Suppressor macrophage (primary cell): Measurements from ENCODE around the gene ZFAND5.

ENCODE experiments used
- DNase-seq, 4 experiments: peaks; one replicate each; pipeline ENCODE4 v3.0.0-alpha.2; 2020 to 2022
- total RNA-seq, 17 experiments: gene quantifications; one replicate each; lab custom pipeline; 2026; ENCODE audit warnings: mixed read lengths in 6 of 17, inconsistent platforms in 3 of 17; lab: John Stamatoyannopoulos, UW

ZFAND5 gene
- total RNA-seq: 48.9 to 436 (median 250) reads per million in 17 experiments

- DNase-seq: peak; percentile 99 to 100 (median 100)
Measured at GRCh38 chr9:72364679-72365524, at the start of gene ZFAND5. ZFAND5 (minus strand) TSS chr9:72365208; CDS start chr9:72360778, 4,430 bp downstream.

GRCh38 chr9:72412483-72413040, 47.6 kb upstream of the ZFAND5 start:
- peak in 3 of 4 experiments; percentile 16 to 48 (median 28) for DNase-seq

GRCh38 chr9:72410214-72410613, 45.2 kb upstream of the ZFAND5 start:
- no peak for DNase-seq

- DNase-seq: no peak
Measured at GRCh38 chr9:72407114-72407513, 42.1 kb upstream of the ZFAND5 start.

- no peak for DNase-seq
Measured at GRCh38 chr9:72402744-72403143, 37.7 kb upstream of the ZFAND5 start.

- DNase-seq: no peak
Measured at GRCh38 chr9:72401396-72401795, 36.4 kb upstream of the ZFAND5 start.

- DNase-seq: no peak
Measured at GRCh38 chr9:72400866-72401265, 35.9 kb upstream of the ZFAND5 start.

GRCh38 chr9:72399391-72399790, 34.4 kb upstream of the ZFAND5 start:
- DNase-seq: no peak

- peak; percentile 19 to 71 (median 50) for DNase-seq
Measured at GRCh38 chr9:72396247-72397091, 31.5 kb upstream of the ZFAND5 start.

- peak in 2 of 4 experiments; percentile 77 for DNase-seq
Measured at GRCh38 chr9:72394066-72394465, 29.1 kb upstream of the ZFAND5 start.

- no peak for DNase-seq
Measured at GRCh38 chr9:72390907-72391306, 25.9 kb upstream of the ZFAND5 start.

GRCh38 chr9:72386186-72386585, 21.2 kb upstream of the ZFAND5 start:
- no peak for DNase-seq

- no peak for DNase-seq
Measured at GRCh38 chr9:72384710-72385485, 19.9 kb upstream of the ZFAND5 start.

GRCh38 chr9:72383978-72384709, 19.1 kb upstream of the ZFAND5 start:
- no peak for DNase-seq

GRCh38 chr9:72382405-72382804, 17.4 kb upstream of the ZFAND5 start:
- no peak for DNase-seq

- no peak for DNase-seq
Measured at GRCh38 chr9:72377041-72377440, 12.0 kb upstream of the ZFAND5 start.

- DNase-seq: no peak
Measured at GRCh38 chr9:72371151-72371550, 6.1 kb upstream of the ZFAND5 start.

- DNase-seq: peak; percentile 93 to 95 (median 94)
Measured at GRCh38 chr9:72365525-72366256, 683 bp upstream of the ZFAND5 start.

- DNase-seq: peak; percentile 70 to 89 (median 82)
Measured at GRCh38 chr9:72363908-72364678, 915 bp downstream of the ZFAND5 start.

- DNase-seq: peak; percentile 37 to 60 (median 44)
Measured at GRCh38 chr9:72363236-72363635, 1.8 kb downstream of the ZFAND5 start.
